GM13976 (cell line): ENCODE results near the gene PRDM8.

Source experiments
- DNase-seq: peaks from one replicate; pipeline ENCODE4 v3.0.0; 2012; ENCODE audit warnings: low spot score
- in situ Hi-C: fragments of 300-500 bp; cut with MboI; formaldehyde crosslinking; loops from one replicate; pipeline ENCODE4 v1.12.0; 2022; ENCODE audit warnings: low sequenced_read_pairs, mixed read lengths, inconsistent platforms; ENCODE audit not compliant: unreplicated experiment
- TF ChIP-seq, protein P1 (sequence below): IDR thresholded peaks from 2 replicates; pipeline ENCODE4 v1.5.1; 2012; ENCODE audit warnings: borderline replicate concordance, mild to moderate bottlenecking; ENCODE audit not compliant: insufficient read depth; ENCODE audit errors: extremely low read depth, missing control alignments, control extremely low read depth

PRDM8 gene

DNA sequence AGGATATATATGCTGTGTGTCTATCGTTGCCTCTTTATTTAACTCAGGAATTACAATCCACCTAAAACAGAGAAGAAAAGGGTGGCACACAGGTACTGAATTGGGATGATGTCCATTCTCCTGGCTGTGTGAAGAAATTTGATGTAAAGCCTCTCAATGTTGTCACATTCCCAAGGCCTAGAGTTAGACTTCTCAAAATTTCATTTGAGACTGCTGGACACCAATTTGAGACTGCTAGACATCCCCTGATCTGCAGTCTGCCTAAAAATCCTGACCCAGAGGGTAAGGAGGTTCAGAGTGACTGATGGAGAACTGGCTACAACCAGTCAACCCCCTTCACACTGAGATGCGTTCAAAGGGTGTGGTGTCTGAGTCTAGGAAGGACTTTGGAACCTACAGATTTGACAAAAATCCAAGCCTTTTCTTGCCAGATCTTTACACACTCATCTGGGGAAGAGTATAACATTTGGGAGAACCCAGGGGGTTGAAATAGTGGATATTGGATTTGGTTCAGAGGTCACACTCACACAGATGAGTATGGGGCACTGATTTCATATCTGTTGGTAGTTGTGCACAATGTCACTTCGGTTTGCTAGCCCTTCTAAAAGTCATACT, 4.9 kb upstream of the PRDM8 start:
- no peak for DNase-seq
- TF ChIP-seq, protein P1, sequence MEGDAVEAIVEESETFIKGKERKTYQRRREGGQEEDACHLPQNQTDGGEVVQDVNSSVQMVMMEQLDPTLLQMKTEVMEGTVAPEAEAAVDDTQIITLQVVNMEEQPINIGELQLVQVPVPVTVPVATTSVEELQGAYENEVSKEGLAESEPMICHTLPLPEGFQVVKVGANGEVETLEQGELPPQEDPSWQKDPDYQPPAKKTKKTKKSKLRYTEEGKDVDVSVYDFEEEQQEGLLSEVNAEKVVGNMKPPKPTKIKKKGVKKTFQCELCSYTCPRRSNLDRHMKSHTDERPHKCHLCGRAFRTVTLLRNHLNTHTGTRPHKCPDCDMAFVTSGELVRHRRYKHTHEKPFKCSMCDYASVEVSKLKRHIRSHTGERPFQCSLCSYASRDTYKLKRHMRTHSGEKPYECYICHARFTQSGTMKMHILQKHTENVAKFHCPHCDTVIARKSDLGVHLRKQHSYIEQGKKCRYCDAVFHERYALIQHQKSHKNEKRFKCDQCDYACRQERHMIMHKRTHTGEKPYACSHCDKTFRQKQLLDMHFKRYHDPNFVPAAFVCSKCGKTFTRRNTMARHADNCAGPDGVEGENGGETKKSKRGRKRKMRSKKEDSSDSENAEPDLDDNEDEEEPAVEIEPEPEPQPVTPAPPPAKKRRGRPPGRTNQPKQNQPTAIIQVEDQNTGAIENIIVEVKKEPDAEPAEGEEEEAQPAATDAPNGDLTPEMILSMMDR, result no peak
- in situ Hi-C loops, result loop anchor here (25.0 kb wide), 1 partner anchor 280 kb away; no protein-coding TSS in a partner anchor

DNA sequence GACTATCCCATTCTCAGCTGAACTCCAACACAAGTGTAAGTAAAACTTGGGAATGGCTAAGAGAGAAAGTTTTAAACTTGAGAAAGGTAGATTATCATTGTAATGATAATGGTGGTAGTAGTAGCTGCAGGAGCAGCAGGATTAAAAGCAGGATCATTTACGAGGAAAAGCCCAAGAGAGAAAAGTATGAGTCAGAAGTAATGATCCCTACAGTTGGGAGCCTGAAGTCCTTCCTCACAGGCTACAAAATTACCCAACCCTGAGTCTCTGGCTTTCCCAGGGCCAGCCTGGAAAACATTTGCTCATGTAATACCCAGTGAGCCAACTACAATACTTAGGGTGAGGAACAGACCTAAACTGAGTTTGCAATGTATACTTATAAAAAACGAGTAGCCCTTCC, 4.4 kb upstream of the PRDM8 start:
- TF ChIP-seq, protein P1, result no peak
- no peak for DNase-seq
- in situ Hi-C loops, result loop anchor here (25.0 kb wide), 1 partner anchor 281 kb away; no protein-coding TSS in a partner anchor

DNA sequence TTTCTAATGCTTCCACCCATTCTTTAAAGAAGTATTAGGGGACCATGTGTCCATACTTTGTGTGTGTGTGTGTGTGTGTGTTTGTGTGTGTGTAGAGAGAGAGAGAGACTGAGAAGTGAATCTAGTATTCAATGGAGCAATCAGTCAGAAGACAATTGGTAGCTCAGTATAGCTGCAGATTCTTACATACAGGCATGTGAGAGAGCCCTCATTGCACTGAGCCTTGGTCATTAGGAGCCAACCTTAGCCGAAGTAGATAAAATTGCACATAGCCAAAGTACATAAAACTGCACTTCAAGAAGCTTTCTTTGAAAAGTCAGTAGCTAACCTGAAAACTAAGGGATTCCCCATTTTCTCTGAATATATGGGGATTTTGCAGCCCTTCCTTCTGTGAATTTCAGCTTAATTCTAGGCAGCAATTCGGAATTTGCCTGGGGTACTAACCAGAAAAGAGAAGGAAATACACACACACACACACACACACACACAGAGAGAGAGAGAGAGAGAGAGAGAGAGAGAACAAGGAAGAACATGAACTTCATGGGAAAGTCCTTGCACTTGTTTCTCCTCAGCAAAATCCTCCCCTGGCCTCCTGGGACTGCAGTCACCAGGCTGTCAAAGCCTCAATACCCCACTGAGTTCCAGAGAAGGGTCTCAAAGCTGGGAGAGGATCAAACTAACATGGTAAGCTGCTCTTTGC, 1.7 kb upstream of the PRDM8 start:
- in situ Hi-C loops, result loop anchor here (25.0 kb wide), 1 partner anchor 283 kb away; no protein-coding TSS in a partner anchor
- TF ChIP-seq, protein P1, result no peak
- DNase-seq, result no peak

DNA sequence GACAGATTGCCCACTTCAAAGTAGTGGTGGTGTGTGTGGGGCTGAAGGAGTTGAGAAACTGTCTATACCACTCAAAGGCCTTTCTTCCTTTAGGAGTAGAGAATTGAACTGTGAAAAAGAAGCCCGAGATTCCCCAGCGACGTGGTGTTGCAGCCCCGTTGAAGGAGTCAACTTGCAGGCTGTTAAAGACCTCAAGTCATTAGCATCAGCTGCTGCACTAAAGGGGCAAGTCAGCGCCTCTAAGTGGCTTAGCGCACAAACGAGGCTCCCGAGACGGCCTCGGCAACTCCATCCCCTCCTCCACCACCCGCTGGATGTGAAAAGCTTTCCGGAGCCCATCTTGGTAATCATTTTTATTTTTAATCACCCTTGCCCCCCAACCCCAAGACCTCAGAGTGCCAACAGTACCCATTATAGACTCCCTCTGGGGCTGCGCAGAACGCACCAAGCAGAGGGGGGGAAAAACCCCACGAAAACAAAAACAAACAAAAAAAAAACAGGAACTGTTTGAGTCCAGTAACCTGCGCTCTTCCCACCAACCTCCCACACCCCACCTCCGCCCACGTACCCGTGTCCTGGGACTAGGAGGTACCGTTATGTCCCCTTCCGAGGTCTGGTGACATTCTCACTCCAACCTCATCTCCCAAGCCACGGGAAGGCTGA, 913 bp upstream of the PRDM8 start:
- DNase-seq, result no peak
- in situ Hi-C loops, result loop anchor here (25.0 kb wide), 1 partner anchor 284 kb away; no protein-coding TSS in a partner anchor
- TF ChIP-seq, protein P1, result no peak

DNA sequence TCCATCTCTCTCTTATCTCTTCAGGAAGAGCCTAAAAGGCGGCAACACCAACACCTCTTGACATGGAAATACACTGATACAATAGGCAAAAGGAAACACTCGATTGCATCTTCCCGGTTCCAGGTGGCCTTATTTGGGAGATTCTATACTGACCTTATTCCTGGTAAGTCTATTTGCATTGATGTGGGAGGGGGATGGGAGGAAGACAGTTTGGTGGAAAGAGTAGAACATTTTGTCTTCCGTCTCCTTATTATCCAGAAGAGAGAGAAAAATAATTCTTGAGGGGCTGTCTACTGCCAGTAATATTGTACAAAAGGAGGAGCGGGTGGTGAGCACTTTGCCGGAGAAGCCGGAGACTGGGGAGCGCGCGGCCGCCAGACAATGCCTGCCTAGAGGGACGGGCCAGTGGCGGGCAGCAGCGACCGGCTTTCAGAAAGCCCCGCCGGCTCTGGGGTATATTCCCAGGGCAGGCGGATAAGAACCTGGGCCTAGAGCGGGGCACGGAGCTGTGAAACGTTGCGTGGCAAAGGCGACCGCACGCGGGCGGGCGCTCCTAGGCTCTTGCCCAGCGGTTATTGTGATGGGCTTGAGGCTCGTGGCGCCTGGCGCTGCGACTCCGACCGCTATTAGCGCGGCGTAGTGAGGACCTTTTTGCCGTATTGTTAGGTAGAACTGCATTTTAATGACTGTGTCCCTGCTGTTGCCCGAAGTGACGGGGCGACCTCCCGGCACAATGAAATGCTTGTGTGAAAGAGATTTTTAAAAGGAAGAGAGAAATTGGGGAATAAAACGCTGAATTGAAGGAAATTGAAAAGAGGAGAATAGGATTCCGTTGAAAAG, 518 bp downstream of the PRDM8 start:
- DNase-seq, result no peak
- in situ Hi-C loops, result loop anchor here (25.0 kb wide), 1 partner anchor 286 kb away; no protein-coding TSS in a partner anchor
- TF ChIP-seq, protein P1, result no peak

DNA sequence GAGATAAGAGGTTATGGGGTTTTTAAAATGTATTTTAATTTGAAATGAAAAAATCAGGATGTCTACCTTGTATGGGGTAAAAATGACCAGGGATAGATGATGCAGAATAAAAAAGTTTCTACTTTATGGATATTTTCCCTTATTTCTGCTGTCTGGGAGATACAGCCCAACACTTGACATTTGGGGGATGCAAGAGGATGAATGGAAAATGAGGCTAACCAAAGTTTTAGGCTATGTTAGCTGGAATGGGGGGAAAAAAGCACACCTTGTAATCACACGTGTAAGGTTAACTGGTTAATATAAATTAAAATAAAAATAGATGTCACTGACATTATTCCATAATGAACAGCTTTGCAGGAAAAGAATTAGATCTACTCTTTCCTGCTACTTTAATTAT, 1.1 kb downstream of the PRDM8 start:
- in situ Hi-C loops, result loop anchor here (25.0 kb wide), 1 partner anchor 286 kb away; no protein-coding TSS in a partner anchor
- DNase-seq, result no peak
- TF ChIP-seq, protein P1, result no peak
